KOPT-K1 (cell line): Measurements from ENCODE around the gene LRRC63.

Experiments
- H3K27ac ChIP-seq: fragments of 200-600 bp; sonication (generic); 2 replicates; pipeline ENCODE4 v1.5.1; 2016; ENCODE audit warnings: antibody characterized with exemption, mild to moderate bottlenecking, low read depth, low read length; ENCODE audit not compliant: poor library complexity, severe bottlenecking
- H3K36me3 ChIP-seq: fragments of 200-600 bp; sonication (generic); 2 replicates; pipeline ENCODE4 v1.5.1; 2017; ENCODE audit warnings: antibody characterized with exemption, mild to moderate bottlenecking, low read length, moderate library complexity; ENCODE audit not compliant: insufficient read depth
- H3K9me3 ChIP-seq: fragments of 200-600 bp; sonication (generic); 2 replicates; pipeline ENCODE4 v1.5.1; 2017; ENCODE audit warnings: antibody characterized with exemption, low read length, mild to moderate bottlenecking; ENCODE audit not compliant: insufficient read depth, poor library complexity, severe bottlenecking

LRRC63 gene

GRCh38 chr13:46303742-46304385 is 92.1 kb downstream of the LRRC63 start:
- H3K9me3 ChIP-seq: peaks cover 26% of the 10 kb centered on the region
- no peaks in the 10 kb centered on the region; the same call in 1 of the 2 replicates for H3K36me3 ChIP-seq
- peak overlapping the region; percentile 20 for H3K27ac ChIP-seq

GRCh38 chr13:46304546-46304945 is 92.8 kb downstream of the LRRC63 start:
- Histone ChIP-seq H3K9me3 (peaks cover 25% of the 10 kb centered on the region), H3K27ac (peak overlapping the region; percentile 44), H3K36me3 (no peaks in the 10 kb centered on the region)

- Histone ChIP-seq H3K9me3 (peaks cover 35% of the 10 kb centered on the region), H3K27ac (no peak overlapping the region), H3K36me3 (peaks cover 8% of the 10 kb centered on the region)
These were observed 95.8 kb downstream of the LRRC63 start for GRCh38 chr13:46307554-46307953.

GRCh38 chr13:46310066-46310465 is 98.3 kb downstream of the LRRC63 start:
- Histone ChIP-seq H3K27ac (no peak overlapping the region), H3K9me3 (peaks cover 33% of the 10 kb centered on the region), H3K36me3 (peaks cover 29% of the 10 kb centered on the region)

- no peak overlapping the region for H3K27ac ChIP-seq
- peaks cover 39% of the 10 kb centered on the region for H3K36me3 ChIP-seq
- peaks cover 33% of the 10 kb centered on the region for H3K9me3 ChIP-seq
These were observed 99.5 kb downstream of the LRRC63 start for GRCh38 chr13:46311217-46311616.

DNA sequence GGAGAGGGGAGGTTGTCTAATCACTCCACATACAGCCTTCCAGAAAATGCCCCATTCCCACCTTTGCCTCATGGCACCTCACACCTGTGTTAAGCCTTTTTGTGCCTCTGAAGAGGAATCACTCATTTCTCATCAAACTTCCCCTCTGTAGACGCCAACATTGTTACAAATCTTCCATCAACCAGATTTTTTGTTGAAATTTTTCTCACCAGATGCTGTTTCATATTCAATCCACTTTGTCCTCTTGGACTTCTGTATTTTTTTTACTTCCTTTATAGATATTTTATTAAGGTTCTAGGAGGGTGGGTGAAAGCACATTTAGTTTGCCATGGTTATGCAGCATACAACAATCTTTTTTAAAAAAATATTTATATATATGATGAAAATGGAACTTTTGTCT is 101.3 kb downstream of the LRRC63 start:
- Histone ChIP-seq H3K9me3 (peaks cover 33% of the 10 kb centered on the region), H3K36me3 (peaks cover 45% of the 10 kb centered on the region), H3K27ac (no peak overlapping the region)

- Histone ChIP-seq H3K27ac (peak overlapping the region; percentile 35), H3K36me3 (peaks cover 45% of the 10 kb centered on the region), H3K9me3 (peaks cover 33% of the 10 kb centered on the region)
These were observed 101.9 kb downstream of the LRRC63 start for GRCh38 chr13:46313432-46314257.

- no peak overlapping the region for H3K27ac ChIP-seq
- peaks cover 45% of the 10 kb centered on the region for H3K36me3 ChIP-seq
- peaks cover 33% of the 10 kb centered on the region for H3K9me3 ChIP-seq
These were observed 102.9 kb downstream of the LRRC63 start for GRCh38 chr13:46314587-46314986.

DNA sequence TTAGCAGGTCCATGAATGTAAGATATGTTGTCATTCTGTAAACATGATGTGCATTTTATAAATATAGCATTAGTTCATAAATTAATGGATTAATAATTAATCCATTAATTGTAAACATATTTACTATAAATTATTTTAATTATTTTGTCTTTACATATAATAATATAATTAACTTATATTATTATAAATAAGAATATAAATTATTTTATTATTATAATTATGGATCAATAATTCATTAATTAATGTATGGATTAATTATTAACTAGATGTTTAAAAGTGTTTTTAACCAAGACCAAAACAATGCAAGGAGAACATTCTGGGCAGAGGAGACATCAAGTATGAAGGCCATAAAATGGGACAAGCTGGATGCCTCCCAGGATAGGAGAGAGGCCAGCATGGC is 103.3 kb downstream of the LRRC63 start:
- Histone ChIP-seq H3K36me3 (peaks cover 45% of the 10 kb centered on the region), H3K27ac (no peak overlapping the region)

DNA sequence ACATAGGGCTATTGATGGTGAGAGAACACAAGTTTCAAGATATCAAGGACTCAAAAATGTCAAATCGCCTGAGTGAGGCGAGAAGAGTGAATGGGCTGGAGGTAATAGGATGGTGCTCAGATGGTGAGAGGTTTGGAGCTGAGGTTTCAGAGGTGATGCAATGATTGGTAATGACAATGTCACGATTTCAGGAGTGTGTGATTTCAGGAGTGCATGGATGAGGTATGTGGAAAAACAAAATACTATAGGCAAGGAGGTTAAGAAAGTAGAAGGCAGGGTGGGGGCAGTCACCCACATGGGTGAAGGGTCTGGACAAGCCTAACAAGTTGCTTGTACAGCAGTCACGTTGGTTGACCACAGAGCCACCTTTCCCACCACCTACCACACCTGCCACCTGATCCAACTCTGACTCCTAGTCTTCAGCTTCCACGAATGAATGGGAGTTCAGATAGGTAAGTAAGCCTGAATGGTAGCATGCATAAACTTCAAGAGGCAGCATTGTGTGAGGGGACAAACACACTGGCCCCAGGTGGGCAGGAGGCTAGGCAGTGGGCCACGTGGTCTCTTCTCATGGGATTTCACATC is 103.9 kb downstream of the LRRC63 start:
- Histone ChIP-seq H3K27ac (no peak overlapping the region), H3K9me3 (peaks cover 25% of the 10 kb centered on the region), H3K36me3 (peaks cover 45% of the 10 kb centered on the region)

More for the DNA sequence above, 103.3 kb downstream of the LRRC63 start:
- peaks cover 30% of the 10 kb centered on the region for H3K9me3 ChIP-seq

DNA sequence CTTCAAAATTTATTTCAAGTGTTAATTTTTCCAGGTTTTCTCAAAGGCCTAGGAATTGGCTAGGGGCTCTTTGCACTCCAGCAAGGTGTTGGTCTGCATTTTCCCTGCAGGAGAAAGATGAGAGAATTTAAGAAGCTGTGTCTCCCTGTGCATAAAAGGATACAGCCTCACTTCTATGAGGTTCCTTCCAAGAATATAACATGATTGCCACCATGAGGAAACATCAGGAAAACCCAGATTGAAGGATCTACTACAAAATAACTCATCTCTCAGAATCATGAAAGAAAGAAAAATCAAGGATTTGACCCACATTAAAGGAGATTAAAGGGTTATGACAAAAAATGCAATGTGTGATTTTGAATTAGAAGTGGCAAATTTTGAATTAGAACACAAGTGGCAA is 105.4 kb downstream of the LRRC63 start:
- H3K9me3 ChIP-seq: peaks cover 9% of the 10 kb centered on the region
- H3K36me3 ChIP-seq: peaks cover 41% of the 10 kb centered on the region
- no peak overlapping the region for H3K27ac ChIP-seq

DNA sequence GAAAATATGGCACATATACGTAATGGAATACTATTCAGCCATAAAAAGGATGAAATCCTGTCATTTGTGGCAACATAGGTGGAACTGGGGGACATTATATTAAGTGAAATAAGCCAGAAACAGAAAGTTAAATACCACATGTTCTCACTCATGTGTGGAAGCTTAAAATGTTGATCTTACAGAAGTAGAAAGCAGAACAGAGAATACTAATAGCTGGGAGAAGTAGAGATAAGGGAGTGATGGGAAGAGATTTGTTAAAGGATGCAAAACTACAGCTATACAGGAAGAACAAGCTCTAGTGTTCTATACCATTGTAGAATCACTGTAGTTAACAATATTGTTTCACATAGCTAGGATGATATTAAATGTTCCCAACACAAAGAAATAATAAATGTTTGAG is 107.3 kb downstream of the LRRC63 start:
- Histone ChIP-seq H3K27ac (no peak overlapping the region), H3K9me3 (peaks cover 5% of the 10 kb centered on the region), H3K36me3 (peaks cover 25% of the 10 kb centered on the region)

GRCh38 chr13:46320406-46320805 is 108.7 kb downstream of the LRRC63 start:
- H3K27ac ChIP-seq: peak overlapping the region; percentile 80
- H3K9me3 ChIP-seq: no peaks in the 10 kb centered on the region
- peaks cover 13% of the 10 kb centered on the region for H3K36me3 ChIP-seq

- H3K36me3 ChIP-seq: peaks cover 9% of the 10 kb centered on the region
- H3K27ac ChIP-seq: peak overlapping the region; percentile 80
- no peaks in the 10 kb centered on the region for H3K9me3 ChIP-seq
These were observed 109.1 kb downstream of the LRRC63 start for GRCh38 chr13:46320821-46321220.

DNA sequence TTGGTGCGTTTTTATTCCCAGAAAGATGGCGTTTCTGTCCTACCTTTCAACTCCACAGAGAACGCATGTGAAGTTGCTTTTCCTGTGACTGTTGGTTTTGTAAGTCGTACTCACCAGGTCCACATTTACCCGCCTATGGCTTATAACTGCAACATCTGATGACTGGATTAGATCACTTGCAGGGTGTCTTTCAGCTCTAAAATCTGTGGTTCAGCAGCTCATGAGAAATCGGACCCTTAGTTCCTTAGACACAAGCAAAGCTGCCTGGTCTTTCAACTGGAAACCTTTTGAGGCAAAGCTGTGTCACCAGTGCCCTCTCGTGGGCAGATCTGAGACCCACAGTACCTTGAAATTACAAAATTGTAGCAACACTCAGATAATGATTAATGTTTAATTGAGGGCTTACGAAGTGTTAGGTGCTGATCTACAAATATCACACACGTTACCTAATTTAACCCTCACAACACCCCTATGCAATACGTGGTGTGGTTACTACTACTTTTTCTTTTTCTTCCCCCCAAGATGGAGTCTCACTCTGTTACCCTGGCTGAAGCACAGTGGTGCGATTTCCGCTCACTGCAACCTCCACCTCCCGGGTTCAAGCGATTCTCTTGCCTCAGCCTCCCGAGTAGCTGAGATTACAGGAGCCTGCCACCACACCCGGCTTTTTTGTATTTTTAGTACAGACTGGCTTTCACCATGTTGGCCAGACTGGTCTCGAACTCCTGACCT is 109.9 kb downstream of the LRRC63 start:
- Histone ChIP-seq H3K9me3 (no peaks in the 10 kb centered on the region), H3K27ac (peak overlapping the region; percentile 80), H3K36me3 (0 out of 2 replicates have a peak, but pooled peaks cover under 1% of the 10 kb centered on the region)
